Liver (tissue), 9 donors: Measurements from ENCODE around the gene SEMA3C. TPM values are rescaled to one million over a fixed set of nuclear protein-coding genes. Genes with fewer than 3 reads are reported as not detected.

Source experiments
- DNase-seq: peaks from one replicate; pipeline ENCODE4 v3.0.0-alpha.2; 2017; ENCODE audit warnings: low spot score
- H3K27ac ChIP-seq, 2 donors: one replicate each; pipeline ENCODE4 v1.7.0; 2013; ENCODE audit warnings: inconsistent platforms in 2 of 2, low read length in 2 of 2, control low read depth in 1 of 2, low read depth in 1 of 2, mild to moderate bottlenecking in 1 of 2
- H3K27me3 ChIP-seq, 4 donors: one replicate each; pipeline versions ENCODE4 v1.6.1 to v1.7.0; 2013; ENCODE audit warnings: low read length in 3 of 4, inconsistent platforms in 1 of 4, mild to moderate bottlenecking in 1 of 4, moderate library complexity in 1 of 4; ENCODE audit not compliant: control insufficient read depth in 4 of 4, insufficient read depth in 4 of 4
- H3K36me3 ChIP-seq, 4 donors: one replicate each; pipeline versions ENCODE4 v1.6.1 to v1.7.0; 2013; ENCODE audit warnings: low read length in 3 of 4, mild to moderate bottlenecking in 3 of 4, low read depth in 1 of 4, moderate library complexity in 1 of 4; ENCODE audit not compliant: control insufficient read depth in 4 of 4, insufficient read depth in 3 of 4
- H3K4me1 ChIP-seq, 4 donors: one replicate each; pipeline versions ENCODE4 v1.6.1 to v1.7.0; 2013; ENCODE audit warnings: low read length in 3 of 4, mild to moderate bottlenecking in 3 of 4, moderate library complexity in 1 of 4; ENCODE audit not compliant: control insufficient read depth in 4 of 4, insufficient read depth in 4 of 4
- H3K4me3 ChIP-seq, 3 donors: one replicate each; pipeline versions ENCODE4 v1.6.1 to v1.7.0; 2013; ENCODE audit warnings: low read length in 3 of 3, control low read depth in 1 of 3, low read depth in 1 of 3, mild to moderate bottlenecking in 1 of 3
- H3K9ac ChIP-seq, 2 donors: one replicate each; pipeline ENCODE4 v1.7.0; 2013; ENCODE audit warnings: low read length in 2 of 2, mild to moderate bottlenecking in 2 of 2, moderate library complexity in 2 of 2, control low read depth in 1 of 2, low read depth in 1 of 2
- H3K9me3 ChIP-seq, 4 donors: one replicate each; pipeline versions ENCODE4 v1.6.1 to v1.7.0; 2013; ENCODE audit warnings: low read length in 3 of 4; ENCODE audit not compliant: control insufficient read depth in 4 of 4
- EGR1 ChIP-seq, 2 donors: IDR thresholded peaks; 2 replicates each; pipeline ENCODE4 v1.6.1; 2016 to 2018; ENCODE audit warnings: antibody characterized with exemption in 2 of 2, low read depth in 2 of 2
- FOXA1 ChIP-seq: IDR thresholded peaks from 2 replicates; pipeline ENCODE4 v1.6.1; 2016; ENCODE audit warnings: antibody characterized with exemption
- FOXA2 ChIP-seq: IDR thresholded peaks from 2 replicates; pipeline ENCODE4 v1.6.1; 2016; ENCODE audit warnings: antibody characterized with exemption
- GABPA ChIP-seq, 2 donors: IDR thresholded peaks in 1 of 2; conservative IDR thresholded peaks in 1 of 2; 2 replicates each; pipeline ENCODE4 v1.6.1; 2016; ENCODE audit warnings: antibody characterized with exemption in 2 of 2, mild to moderate bottlenecking in 1 of 2, moderate library complexity in 1 of 2
- HNF4A ChIP-seq, 2 donors: conservative IDR thresholded peaks; 2 replicates each; pipeline ENCODE4 v1.6.1; 2016; ENCODE audit warnings: antibody characterized with exemption in 2 of 2, mild to moderate bottlenecking in 2 of 2
- HNF4G ChIP-seq: IDR thresholded peaks from 2 replicates; pipeline ENCODE4 v1.6.1; 2016; ENCODE audit warnings: antibody characterized with exemption
- JUND ChIP-seq, 2 donors: IDR thresholded peaks; 2 replicates each; pipeline ENCODE4 v1.6.1; 2016; ENCODE audit warnings: antibody characterized with exemption in 2 of 2
- NR2F2 ChIP-seq: IDR thresholded peaks from 2 replicates; pipeline ENCODE4 v1.6.1; 2016; ENCODE audit warnings: antibody characterized with exemption
- RAD21 ChIP-seq, 2 donors: IDR thresholded peaks; 2 replicates each; pipeline ENCODE4 v1.6.1; 2016; ENCODE audit warnings: antibody characterized with exemption in 2 of 2, mild to moderate bottlenecking in 2 of 2
- RXRA ChIP-seq, 2 donors: IDR thresholded peaks; 2 replicates each; pipeline ENCODE4 v1.6.1; 2017 to 2018; ENCODE audit warnings: antibody characterized with exemption in 2 of 2, mild to moderate bottlenecking in 1 of 2
- SP1 ChIP-seq: IDR thresholded peaks from 2 replicates; pipeline ENCODE4 v1.6.1; 2018; ENCODE audit warnings: antibody characterized with exemption, mild to moderate bottlenecking
- YY1 ChIP-seq: IDR thresholded peaks from 2 replicates; pipeline ENCODE4 v1.6.1; 2016; ENCODE audit warnings: antibody characterized with exemption, mild to moderate bottlenecking
- WGBS: extraction: QIAGEN DNeasy Blood & Tissue Kit; methylation state at CpG from one replicate; pipeline ENCODE4 v1.1.7; 2013; 5-methylcytosine and 5-hydroxymethylcytosine counted together
- polyA plus RNA-seq, 2 donors: library from polyadenylated mRNA; stranded (reverse) in 1 of 2; unstranded in 1 of 2; fragments of 200-250 nt in 1 of 2; fragments of >200 nt in 1 of 2; fragmentation: Nextera tagmentation in 1 of 2; extraction: Ambion mirVana in 1 of 2; gene quantifications; one replicate each; pipeline versions ENCODE4 v1.2.1 to v1.2.3, GENCODE V29; 2013 to 2015
- total RNA-seq, 2 donors: library from RNA; depleted of rRNA; stranded (reverse); fragments of >200 nt; gene quantifications; one replicate each; pipeline ENCODE4 v1.2.3, GENCODE V29; 2014
- TF ChIP-seq, protein P1 (sequence below): IDR thresholded peaks from 2 replicates; pipeline ENCODE4 v1.6.1; 2016; ENCODE audit warnings: antibody characterized with exemption
- TF ChIP-seq, protein P2 (sequence below): IDR thresholded peaks from 2 replicates; pipeline ENCODE4 v1.6.1; 2016; ENCODE audit warnings: antibody characterized with exemption, mild to moderate bottlenecking
- TF ChIP-seq, protein P3 (sequence below): IDR thresholded peaks from 2 replicates; pipeline ENCODE4 v1.6.1; 2016; ENCODE audit warnings: antibody characterized with exemption
- TF ChIP-seq, protein P4 (sequence below): fragments of 150-350 bp; IDR thresholded peaks from 2 replicates; pipeline ENCODE4 v1.5.1; 2017; ENCODE audit warnings: improper control_type of control experiment, low read depth, low read length; ENCODE audit not compliant: missing input control
- TF ChIP-seq, protein P5 (sequence below): IDR thresholded peaks from 2 replicates; pipeline ENCODE4 v1.6.1; 2016; ENCODE audit warnings: antibody characterized with exemption
- donor health status: healthy.
- donor health status: healthy.
- donor health status: healthy.
- donor health status: healthy.
- donor health status: healthy.

The SEMA3C gene
- total and polyA plus RNA-seq, 4 donors, result 0.20 to 1.8 (median 0.64) TPM

DNA sequence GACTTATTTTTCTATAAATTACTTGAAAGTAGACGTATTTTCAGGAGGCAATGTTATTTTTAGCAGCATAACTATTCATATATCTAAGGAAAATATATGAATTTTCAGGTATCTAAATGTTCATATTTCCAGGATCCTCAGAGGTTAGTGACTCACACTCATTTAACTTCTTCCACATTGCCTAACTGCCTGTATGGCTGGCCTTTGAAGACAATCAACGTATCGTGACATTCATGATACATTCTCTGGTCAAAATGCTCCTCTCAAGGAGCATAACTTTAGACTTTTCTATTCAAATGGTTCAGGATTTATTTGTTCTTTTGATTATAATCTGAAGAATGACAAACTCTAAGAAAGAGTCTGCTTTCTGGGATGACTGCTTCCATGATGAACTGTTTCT lies 89.3 kb downstream of the SEMA3C start:
- 81% methylated on average over 3 of the region's 3 CpGs for WGBS
- no peaks in the 10 kb centered on the region for H3K9me3 ChIP-seq
- H3K4me3 ChIP-seq, result no peak overlapping the region
- no peak for DNase-seq
- no peak for TF ChIP-seq GABPA (IDR thresholded peaks at IDR 0.05 in 1 of 2, conservative IDR thresholded peaks at IDR 0.05 in 1 of 2)
- TF ChIP-seq, protein P1, sequence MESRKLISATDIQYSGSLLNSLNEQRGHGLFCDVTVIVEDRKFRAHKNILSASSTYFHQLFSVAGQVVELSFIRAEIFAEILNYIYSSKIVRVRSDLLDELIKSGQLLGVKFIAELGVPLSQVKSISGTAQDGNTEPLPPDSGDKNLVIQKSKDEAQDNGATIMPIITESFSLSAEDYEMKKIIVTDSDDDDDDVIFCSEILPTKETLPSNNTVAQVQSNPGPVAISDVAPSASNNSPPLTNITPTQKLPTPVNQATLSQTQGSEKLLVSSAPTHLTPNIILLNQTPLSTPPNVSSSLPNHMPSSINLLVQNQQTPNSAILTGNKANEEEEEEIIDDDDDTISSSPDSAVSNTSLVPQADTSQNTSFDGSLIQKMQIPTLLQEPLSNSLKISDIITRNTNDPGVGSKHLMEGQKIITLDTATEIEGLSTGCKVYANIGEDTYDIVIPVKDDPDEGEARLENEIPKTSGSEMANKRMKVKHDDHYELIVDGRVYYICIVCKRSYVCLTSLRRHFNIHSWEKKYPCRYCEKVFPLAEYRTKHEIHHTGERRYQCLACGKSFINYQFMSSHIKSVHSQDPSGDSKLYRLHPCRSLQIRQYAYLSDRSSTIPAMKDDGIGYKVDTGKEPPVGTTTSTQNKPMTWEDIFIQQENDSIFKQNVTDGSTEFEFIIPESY, result no peak
- no peak for TF ChIP-seq HNF4A (conservative IDR thresholded peaks at IDR 0.05)
- TF ChIP-seq, protein P2, sequence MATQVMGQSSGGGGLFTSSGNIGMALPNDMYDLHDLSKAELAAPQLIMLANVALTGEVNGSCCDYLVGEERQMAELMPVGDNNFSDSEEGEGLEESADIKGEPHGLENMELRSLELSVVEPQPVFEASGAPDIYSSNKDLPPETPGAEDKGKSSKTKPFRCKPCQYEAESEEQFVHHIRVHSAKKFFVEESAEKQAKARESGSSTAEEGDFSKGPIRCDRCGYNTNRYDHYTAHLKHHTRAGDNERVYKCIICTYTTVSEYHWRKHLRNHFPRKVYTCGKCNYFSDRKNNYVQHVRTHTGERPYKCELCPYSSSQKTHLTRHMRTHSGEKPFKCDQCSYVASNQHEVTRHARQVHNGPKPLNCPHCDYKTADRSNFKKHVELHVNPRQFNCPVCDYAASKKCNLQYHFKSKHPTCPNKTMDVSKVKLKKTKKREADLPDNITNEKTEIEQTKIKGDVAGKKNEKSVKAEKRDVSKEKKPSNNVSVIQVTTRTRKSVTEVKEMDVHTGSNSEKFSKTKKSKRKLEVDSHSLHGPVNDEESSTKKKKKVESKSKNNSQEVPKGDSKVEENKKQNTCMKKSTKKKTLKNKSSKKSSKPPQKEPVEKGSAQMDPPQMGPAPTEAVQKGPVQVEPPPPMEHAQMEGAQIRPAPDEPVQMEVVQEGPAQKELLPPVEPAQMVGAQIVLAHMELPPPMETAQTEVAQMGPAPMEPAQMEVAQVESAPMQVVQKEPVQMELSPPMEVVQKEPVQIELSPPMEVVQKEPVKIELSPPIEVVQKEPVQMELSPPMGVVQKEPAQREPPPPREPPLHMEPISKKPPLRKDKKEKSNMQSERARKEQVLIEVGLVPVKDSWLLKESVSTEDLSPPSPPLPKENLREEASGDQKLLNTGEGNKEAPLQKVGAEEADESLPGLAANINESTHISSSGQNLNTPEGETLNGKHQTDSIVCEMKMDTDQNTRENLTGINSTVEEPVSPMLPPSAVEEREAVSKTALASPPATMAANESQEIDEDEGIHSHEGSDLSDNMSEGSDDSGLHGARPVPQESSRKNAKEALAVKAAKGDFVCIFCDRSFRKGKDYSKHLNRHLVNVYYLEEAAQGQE, result no peak
- TF ChIP-seq, protein P3, sequence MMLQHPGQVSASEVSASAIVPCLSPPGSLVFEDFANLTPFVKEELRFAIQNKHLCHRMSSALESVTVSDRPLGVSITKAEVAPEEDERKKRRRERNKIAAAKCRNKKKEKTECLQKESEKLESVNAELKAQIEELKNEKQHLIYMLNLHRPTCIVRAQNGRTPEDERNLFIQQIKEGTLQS, result no peak
- no peak for TF ChIP-seq YY1
- TF ChIP-seq JUND (IDR thresholded peaks at IDR 0.05), result no peak
- TF ChIP-seq HNF4G, result no peak
- TF ChIP-seq, protein P4, sequence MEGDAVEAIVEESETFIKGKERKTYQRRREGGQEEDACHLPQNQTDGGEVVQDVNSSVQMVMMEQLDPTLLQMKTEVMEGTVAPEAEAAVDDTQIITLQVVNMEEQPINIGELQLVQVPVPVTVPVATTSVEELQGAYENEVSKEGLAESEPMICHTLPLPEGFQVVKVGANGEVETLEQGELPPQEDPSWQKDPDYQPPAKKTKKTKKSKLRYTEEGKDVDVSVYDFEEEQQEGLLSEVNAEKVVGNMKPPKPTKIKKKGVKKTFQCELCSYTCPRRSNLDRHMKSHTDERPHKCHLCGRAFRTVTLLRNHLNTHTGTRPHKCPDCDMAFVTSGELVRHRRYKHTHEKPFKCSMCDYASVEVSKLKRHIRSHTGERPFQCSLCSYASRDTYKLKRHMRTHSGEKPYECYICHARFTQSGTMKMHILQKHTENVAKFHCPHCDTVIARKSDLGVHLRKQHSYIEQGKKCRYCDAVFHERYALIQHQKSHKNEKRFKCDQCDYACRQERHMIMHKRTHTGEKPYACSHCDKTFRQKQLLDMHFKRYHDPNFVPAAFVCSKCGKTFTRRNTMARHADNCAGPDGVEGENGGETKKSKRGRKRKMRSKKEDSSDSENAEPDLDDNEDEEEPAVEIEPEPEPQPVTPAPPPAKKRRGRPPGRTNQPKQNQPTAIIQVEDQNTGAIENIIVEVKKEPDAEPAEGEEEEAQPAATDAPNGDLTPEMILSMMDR, result no peak
- TF ChIP-seq FOXA2, result no peak
- TF ChIP-seq SP1, result no peak
- TF ChIP-seq NR2F2, result no peak
- no peak overlapping the region for H3K9ac ChIP-seq
- no peak overlapping the region for H3K27ac ChIP-seq
- H3K4me1 ChIP-seq, result no peaks in the 10 kb centered on the region
- H3K36me3 ChIP-seq, result no peaks in the 10 kb centered on the region
- H3K27me3 ChIP-seq, result peaks cover 0 to 3% (median 0%) of the 10 kb centered on the region in 4 donors

DNA sequence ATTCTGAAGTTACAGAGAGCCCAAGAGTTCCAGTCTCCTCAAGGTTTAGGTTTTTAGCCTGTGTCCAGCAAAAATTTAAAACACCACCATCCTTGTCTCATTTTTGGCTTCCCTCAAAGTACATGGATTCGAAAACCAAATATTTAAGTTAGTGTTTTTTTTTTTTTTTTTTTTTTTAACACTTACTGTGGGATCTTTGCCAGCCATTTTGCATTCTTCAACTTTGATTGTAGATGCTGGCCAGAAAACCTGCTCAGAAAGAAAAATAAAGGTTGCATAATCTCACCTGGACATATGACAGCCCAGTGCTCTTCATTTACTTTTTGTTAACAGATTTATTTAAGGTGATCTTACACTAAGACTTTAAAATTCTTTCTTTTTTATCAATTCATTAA lies 91.6 kb downstream of the SEMA3C start:
- Histone ChIP-seq H3K4me1 (no peaks in the 10 kb centered on the region), H3K27me3 (no peaks in the 10 kb centered on the region), H3K9ac (no peak overlapping the region), H3K4me3 (no peak overlapping the region), H3K36me3 (no peaks in the 10 kb centered on the region), H3K9me3 (no peaks in the 10 kb centered on the region), H3K27ac (no peak overlapping the region)
- WGBS, result 24% methylated on average over 1 of the region's 1 CpG
- no peak for DNase-seq
- TF ChIP-seq JUND (IDR thresholded peaks at IDR 0.05) (no peak), HNF4A (conservative IDR thresholded peaks at IDR 0.05) (no peak), FOXA2 (no peak), RAD21 (IDR thresholded peaks at IDR 0.05) (no peak), YY1 (no peak), EGR1 (IDR thresholded peaks at IDR 0.05; ENCODE audit: low read depth in 2 of 2) (no peak), FOXA1 (no peak), RXRA (IDR thresholded peaks at IDR 0.05) (no peak), HNF4G (no peak), NR2F2 (no peak), GABPA (IDR thresholded peaks at IDR 0.05 in 1 of 2, conservative IDR thresholded peaks at IDR 0.05 in 1 of 2) (no peak), SP1 (no peak)
- TF ChIP-seq, protein P5, sequence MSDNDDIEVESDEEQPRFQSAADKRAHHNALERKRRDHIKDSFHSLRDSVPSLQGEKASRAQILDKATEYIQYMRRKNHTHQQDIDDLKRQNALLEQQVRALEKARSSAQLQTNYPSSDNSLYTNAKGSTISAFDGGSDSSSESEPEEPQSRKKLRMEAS, result no peak
- TF ChIP-seq, protein P2, result no peak
- TF ChIP-seq, protein P4, result no peak
- TF ChIP-seq, protein P3, result no peak
